ENCODE results near the gene WASF2.
"Not testable (repeated sequence)": the region's sequence is repeated elsewhere in the genome, so short reads cannot be mapped to it uniquely, and the experiment has no call there.

WASF2 gene

DNA sequence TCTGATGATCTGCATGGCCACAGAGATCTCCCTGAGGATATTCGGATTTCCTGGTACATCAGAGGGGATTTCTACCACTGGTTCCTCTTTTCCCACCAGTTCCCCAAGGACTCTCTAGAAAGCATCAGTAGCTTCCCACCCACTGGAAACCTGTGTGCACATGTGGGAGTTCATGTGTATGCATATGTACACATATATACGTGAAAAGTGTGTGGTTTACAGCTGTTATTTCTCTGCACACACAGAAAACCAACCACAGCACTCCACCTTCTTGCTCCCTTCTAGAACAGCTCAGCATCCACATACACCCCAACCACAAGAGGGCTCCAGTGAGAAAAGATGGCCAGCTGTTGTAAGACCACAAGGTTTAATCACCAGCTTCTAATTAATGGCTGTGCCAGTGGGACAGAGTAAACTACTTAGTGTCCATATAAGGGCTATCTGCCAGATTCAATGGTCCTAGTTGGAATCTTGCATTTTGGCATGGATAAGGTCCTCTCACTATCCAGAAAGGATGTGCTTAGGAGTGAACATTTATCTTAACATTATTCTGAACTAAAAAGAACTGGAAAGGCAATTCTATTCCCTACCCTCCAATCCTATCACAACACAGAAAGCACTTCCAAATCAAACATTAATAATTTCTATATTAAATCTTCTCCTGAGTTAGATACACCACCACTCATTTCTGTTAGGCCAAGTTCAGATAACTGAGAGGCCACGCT lies 73.4 kb downstream of the WASF2 start:
- peak; percentile 29 for DNase-seq

- no peak for DNase-seq
Observed at GRCh38 chr1:27414091-27414490, 75.9 kb downstream of the WASF2 start.

DNA sequence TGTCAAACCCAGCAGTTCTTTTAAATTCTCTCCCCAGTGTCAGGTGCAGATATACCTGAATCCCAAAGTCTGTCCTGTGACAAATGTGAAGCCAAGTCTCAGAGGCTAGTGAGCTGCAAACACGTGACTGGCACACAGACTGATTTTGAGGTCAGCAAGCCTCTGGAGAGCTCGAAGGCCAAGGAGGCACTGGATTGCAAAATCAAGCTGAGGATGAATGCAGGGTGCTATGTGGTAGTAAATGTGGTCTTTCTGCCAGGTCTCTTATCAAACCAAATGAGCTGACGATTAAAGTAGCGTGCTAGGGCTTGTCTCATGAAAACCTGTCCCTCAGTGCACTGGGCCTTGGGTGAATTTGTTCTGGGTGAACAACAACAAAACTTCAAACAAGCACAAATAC lies 77.0 kb downstream of the WASF2 start:
- DNase-seq: no peak

DNA sequence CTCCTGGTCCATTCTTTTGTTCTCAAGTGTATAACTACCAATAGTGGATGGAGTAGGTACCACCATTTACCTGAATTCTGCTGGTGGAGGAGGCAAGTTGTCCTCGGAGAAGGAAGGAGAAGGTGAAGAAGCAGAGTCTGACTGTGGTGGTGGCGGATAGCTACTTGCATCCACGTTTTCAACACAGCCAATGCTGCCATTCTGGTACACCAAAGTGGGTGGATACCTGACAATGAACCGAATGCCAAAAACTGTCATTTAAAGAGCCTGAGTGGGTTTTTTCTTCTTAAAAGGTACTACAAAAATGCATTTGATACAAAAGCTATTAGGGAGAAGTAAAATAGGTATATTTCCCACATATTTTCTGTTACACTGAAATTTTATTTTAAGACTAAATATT lies 77.5 kb downstream of the WASF2 start:
- no peak for DNase-seq

DNA sequence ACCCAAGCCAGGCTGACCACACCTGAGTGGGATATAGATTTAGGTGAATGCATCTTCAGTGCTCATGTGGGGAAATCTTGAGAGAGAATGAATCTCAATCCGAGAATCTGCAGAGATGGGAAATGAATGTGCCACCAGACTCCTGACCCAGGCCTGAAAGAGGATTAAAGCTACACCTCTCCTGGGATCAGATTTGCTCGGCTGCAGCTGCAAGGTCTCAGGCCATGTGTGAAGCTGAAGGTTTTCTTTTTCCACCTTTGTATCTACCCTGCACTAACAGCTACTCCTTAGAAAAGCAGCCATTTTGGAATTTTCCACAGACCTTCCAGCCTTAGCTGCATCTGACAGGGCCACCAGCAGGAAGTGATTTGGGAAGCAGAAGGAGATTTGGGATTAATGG lies 79.3 kb downstream of the WASF2 start:
- no peak for DNase-seq

GRCh38 chr1:27409669-27410068 lies 80.3 kb downstream of the WASF2 start:
- no peak for DNase-seq

GRCh38 chr1:27408151-27408550 lies 81.8 kb downstream of the WASF2 start:
- no peak for DNase-seq

DNA sequence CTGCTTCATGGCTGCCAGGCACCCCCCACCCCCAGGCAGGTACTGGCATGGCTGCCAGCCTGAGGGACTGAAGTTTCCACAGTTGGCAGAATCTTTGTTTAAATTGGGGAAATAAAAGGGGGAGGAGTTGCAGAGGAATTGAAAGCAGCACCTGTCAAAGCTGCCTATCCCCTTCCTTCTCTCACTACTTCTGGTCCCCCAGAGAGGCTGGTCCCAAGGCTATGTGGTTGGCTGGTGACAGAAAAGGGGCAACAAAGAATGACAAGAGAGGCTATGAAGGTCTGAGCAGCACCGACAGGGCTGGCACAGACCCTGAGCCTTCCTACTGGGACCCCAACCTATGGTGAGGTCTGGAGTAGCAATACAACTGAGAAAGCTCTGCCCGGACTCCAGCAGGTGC lies 83.2 kb downstream of the WASF2 start:
- DNase-seq: not testable (repeated sequence)

- no peak for DNase-seq
Observed at GRCh38 chr1:27406362-27406680, 83.6 kb downstream of the WASF2 start.

GRCh38 chr1:27405598-27406361 lies 84.2 kb downstream of the WASF2 start:
- DNase-seq: not testable (repeated sequence)

DNA sequence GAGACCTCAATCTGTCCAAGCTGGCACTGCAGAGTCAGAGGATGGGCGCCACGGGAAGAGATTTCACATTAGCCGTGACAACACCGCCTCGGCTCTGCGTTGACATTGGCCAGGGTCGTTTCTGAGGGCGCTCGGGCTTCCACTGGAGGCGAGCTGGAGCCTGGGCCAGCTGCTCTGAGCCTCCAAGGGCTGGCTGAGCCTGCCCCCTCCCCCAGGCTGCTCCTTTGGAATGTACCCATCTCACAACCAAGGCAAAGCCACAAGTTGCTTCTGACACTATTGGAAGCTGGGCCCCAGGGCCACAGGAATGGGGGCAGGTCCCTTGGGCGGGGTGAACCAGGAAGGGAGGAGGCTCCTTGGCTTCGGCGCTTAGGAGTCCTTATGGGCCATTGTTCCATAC lies 84.9 kb downstream of the WASF2 start:
- no peak for DNase-seq

GRCh38 chr1:27403931-27404330 lies 86.0 kb downstream of the WASF2 start:
- no peak for DNase-seq

GRCh38 chr1:27403065-27403726 lies 86.8 kb downstream of the WASF2 start:
- DNase-seq: no peak

GRCh38 chr1:27402349-27402754 lies 87.6 kb downstream of the WASF2 start:
- no peak for DNase-seq

- no peak for DNase-seq
Observed at GRCh38 chr1:27400963-27401341, 89.0 kb downstream of the WASF2 start.

DNA sequence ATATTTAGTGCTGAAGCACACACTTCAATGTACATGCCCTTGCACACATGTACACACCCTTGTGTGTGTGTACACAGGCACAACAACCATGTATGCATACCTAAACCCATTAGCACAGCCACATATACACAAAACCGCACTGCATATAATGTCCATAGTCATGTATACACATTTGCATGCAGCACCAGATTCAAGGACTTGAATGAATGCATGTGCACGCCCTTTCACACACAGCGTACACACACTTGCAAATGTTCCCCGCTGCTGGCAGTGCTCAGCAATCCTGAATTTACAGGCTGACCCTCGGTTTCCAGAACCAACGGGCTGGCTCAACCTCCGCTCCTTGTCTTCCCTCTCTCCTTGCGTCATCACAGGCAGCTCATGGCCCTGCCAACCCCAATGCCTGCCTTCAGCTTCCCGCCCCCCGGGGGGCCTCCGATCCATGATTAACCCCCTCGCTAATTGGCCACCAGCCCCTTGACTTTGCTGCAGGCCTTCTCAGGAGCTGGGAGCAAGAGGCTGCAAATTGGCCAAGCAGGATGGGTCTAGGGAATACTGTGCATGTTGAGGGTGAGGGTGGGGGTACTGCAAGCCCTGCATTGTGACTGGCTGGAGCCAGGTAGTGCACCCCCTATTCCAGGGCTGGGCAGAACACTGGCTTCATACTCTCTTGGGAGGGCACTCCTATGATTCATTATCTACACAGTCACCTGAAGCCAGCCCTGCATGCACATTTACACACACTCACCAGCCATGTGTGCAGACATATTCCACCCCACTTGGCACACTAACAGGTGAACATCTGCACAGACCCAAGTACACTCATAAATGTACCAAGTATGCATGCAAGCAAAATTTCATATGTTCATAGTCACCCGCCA lies 89.6 kb downstream of the WASF2 start:
- no peak for DNase-seq

DNA sequence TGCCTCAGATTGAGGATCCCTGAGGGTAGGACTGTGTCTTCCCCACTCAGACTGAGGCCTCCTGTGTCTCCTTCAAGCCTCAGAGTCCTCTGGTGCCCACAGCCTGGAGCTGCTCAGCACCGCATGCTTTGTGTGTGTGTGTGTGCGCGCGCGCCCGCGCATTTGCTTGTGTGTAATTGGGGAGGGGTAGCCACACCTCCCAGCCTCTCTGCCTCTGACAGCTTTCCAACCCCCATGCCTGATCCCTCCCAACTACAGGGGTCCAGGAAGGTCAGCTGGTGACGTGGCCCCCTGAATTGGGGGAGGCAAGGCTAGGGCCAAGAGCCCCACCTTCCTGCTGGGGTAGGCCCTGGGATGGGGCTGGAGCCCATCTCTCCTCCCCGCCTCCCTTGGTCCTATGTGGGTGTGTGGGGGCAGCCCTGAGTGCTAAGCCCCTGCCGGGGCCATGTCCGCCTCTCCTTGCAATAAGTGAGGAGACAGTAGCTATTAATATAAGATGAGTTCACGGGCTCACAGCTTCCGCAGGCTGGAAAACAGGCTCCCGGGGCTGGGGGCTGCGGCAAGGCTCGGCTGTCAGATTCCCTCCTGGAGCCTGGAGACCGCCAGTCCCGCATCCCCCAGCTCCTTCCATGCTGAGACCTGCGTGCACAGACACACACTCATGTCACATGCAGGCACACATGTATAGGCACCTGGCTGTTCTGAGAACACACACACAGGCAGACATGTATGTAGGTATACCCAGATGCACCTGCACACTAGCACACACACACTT lies 90.5 kb downstream of the WASF2 start:
- DNase-seq: no peak

DNA sequence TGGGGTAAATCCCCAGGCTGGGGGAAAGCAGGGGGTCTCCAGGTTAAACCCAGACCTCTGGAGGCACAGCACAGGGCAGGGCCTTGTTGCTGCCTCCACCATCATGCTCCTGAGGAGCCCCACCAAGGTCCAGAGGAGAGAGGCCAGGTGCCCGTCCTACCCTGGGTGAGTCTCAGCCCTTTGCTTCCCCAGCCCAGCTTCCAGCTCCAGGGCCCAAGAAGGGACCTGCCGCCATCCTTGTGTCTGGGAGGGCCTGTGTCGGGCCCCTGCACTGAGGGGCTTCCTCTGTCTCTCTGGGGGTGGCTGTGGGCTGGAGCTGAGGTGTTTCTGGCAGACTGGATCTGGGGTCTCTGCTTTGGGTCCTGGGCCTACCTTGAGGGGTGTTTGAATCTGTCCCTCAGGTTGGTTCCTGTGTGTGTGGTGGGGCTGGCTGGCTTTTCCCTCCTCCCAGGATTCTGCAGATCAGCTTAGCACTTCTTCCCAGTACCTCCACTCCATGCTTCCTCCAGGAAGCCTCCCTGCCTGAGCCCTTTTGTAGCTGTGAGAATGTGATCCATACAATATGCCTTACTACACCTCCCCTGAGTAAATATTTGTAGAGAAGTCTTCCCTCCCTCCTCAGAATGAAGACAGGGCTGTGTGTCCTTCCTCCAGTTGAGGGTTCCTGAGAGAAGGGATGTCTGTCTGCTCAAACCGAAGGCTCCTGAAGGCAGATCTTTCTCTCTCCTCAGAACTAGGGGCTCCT lies 91.4 kb downstream of the WASF2 start:
- DNase-seq: no peak

- DNase-seq: no peak
Observed at GRCh38 chr1:27397749-27398148, 92.2 kb downstream of the WASF2 start.

DNA sequence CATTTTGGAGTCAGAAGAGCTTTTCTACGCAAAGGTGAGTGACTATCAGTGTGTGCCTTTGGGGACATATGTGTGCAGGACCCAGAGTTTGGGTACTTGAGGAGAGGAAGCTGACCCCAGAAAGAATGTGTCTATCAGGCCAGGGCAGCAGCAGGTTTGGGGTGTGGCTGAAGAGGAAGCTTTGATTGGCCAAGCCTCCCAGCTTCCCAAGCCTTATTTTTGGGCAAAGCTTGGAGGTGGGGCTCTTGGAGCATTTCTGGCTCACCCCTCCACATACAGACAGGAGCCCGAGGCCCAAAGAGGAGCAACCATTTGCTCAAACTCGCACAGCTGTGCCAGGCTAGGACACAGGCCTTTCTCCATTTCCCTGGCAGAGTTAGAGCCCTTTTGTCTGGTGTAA lies 92.9 kb downstream of the WASF2 start:
- DNase-seq: no peak

GRCh38 chr1:27395441-27396195 lies 94.3 kb downstream of the WASF2 start:
- peak; percentile 73 for DNase-seq

Measured in NCI-H345 (cell line).